Ishikawa (cell line): ENCODE data around the gene PIEZO2.

Experiments
- CEBPB ChIP-seq: IDR thresholded peaks from 2 replicates; pipeline ENCODE4 v1.6.1; 2012
- CREB1 ChIP-seq: IDR thresholded peaks from 2 replicates; pipeline ENCODE4 v1.6.1; 2012; ENCODE audit warnings: low read depth
- EGR1 ChIP-seq: IDR thresholded peaks from 2 replicates; pipeline ENCODE4 v1.6.1; 2012
- EP300 ChIP-seq: IDR thresholded peaks from 2 replicates; pipeline ENCODE4 v1.6.1; 2012; ENCODE audit warnings: borderline replicate concordance
- FOXM1 ChIP-seq: IDR thresholded peaks from 2 replicates; pipeline ENCODE4 v1.6.1; 2012; ENCODE audit warnings: low read depth, borderline replicate concordance
- MAX ChIP-seq: IDR thresholded peaks from 2 replicates; pipeline ENCODE4 v1.6.1; 2012
- NFIC ChIP-seq: IDR thresholded peaks from 2 replicates; pipeline ENCODE4 v1.6.1; 2012
- RAD21 ChIP-seq: IDR thresholded peaks from 2 replicates; pipeline ENCODE4 v1.6.1; 2012; ENCODE audit warnings: low read depth
- TAF1 ChIP-seq: IDR thresholded peaks from 2 replicates; pipeline ENCODE4 v1.6.1; 2012; ENCODE audit warnings: low read depth, mild to moderate bottlenecking
- TCF12 ChIP-seq: IDR thresholded peaks from 2 replicates; pipeline ENCODE4 v1.6.1; 2012; ENCODE audit warnings: low read depth
- TEAD4 ChIP-seq: IDR thresholded peaks from 2 replicates; pipeline ENCODE4 v1.6.1; 2012
- USF1 ChIP-seq: IDR thresholded peaks from 2 replicates; pipeline ENCODE4 v1.6.1; 2012
- YY1 ChIP-seq: IDR thresholded peaks from 2 replicates; pipeline ENCODE4 v1.6.1; 2012; ENCODE audit warnings: low read depth
- ZBTB7A ChIP-seq: IDR thresholded peaks from 2 replicates; pipeline ENCODE4 v1.6.1; 2012; ENCODE audit warnings: low read depth
- TF ChIP-seq, protein P1 (sequence below): IDR thresholded peaks from 2 replicates; pipeline ENCODE4 v1.6.1; 2012; ENCODE audit warnings: low read depth, mild to moderate bottlenecking

PIEZO2 gene

GRCh38 chr18:10745219-10745618 lies 404.1 kb downstream of the PIEZO2 start:
- TF ChIP-seq TEAD4 (no peak), MAX (no peak), NFIC (no peak), CEBPB (no peak)

DNA sequence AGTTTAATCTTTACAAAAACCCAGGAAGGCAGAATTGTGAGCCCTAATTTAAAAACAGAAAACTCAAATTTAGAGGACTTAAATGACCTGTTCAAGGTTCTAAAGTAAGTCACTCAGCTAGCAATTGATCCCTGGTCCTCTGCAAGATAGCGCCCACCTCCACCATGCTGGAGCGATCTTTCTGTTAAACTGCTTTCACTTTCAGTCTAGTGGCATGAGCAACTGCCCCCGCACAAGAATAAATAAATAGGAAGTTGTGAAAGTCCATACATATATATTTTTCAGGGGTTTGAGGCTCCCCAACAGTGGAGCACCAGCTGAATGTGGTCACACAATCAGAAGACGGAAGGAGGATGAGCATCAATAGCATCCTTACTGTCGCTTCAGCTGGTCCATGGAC lies 405.6 kb downstream of the PIEZO2 start:
- TF ChIP-seq RAD21 (no peak), NFIC (no peak), EP300 (no peak), YY1 (no peak), CEBPB (no peak), TCF12 (no peak), CREB1 (no peak), FOXM1 (no peak)

DNA sequence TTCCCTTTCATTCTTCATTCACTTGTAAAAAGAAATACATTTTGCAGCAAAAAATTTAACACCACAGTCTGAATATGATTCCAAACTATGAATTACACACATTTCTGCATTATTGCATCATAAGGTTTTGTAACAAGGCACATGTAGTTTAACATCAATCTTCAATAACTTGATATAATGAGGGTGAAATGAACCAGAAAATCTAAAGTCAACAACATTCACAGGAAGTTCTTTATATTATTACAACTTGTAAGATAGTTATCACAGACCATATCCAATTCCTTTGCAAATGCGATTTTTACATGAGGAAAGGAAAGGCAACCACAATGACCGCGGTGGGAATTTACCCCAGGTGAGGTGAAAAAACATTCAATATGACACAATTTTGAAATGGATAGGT lies 410.2 kb downstream of the PIEZO2 start:
- TF ChIP-seq TCF12, result no peak
- TF ChIP-seq ZBTB7A, result no peak
- TF ChIP-seq USF1, result no peak
- TF ChIP-seq CEBPB, result no peak
- no peak for TF ChIP-seq EP300
- no peak for TF ChIP-seq EGR1
- TF ChIP-seq RAD21, result no peak
- TF ChIP-seq, protein P1, sequence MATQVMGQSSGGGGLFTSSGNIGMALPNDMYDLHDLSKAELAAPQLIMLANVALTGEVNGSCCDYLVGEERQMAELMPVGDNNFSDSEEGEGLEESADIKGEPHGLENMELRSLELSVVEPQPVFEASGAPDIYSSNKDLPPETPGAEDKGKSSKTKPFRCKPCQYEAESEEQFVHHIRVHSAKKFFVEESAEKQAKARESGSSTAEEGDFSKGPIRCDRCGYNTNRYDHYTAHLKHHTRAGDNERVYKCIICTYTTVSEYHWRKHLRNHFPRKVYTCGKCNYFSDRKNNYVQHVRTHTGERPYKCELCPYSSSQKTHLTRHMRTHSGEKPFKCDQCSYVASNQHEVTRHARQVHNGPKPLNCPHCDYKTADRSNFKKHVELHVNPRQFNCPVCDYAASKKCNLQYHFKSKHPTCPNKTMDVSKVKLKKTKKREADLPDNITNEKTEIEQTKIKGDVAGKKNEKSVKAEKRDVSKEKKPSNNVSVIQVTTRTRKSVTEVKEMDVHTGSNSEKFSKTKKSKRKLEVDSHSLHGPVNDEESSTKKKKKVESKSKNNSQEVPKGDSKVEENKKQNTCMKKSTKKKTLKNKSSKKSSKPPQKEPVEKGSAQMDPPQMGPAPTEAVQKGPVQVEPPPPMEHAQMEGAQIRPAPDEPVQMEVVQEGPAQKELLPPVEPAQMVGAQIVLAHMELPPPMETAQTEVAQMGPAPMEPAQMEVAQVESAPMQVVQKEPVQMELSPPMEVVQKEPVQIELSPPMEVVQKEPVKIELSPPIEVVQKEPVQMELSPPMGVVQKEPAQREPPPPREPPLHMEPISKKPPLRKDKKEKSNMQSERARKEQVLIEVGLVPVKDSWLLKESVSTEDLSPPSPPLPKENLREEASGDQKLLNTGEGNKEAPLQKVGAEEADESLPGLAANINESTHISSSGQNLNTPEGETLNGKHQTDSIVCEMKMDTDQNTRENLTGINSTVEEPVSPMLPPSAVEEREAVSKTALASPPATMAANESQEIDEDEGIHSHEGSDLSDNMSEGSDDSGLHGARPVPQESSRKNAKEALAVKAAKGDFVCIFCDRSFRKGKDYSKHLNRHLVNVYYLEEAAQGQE, result no peak
- no peak for TF ChIP-seq YY1
- no peak for TF ChIP-seq TAF1
- TF ChIP-seq CREB1, result no peak

DNA sequence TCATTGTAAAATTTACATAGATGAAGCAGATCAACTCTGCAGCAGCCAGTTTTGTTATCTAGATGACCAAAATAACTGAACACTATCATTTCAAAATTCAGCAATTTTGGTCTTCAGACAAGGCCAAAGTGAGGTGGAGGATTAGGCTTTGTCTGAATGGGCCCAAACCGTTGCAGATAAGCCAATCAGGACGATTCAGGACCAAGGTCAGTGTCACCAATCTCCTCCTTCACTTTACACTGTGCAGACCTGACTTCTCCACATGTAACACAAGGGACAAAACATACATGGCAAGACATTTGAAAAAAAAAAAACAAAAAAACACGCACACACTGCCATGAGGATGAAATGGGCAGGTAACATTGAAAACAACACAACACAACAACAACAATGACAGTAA lies 412.4 kb downstream of the PIEZO2 start:
- TF ChIP-seq, protein P1, result peak; percentile 76
- TF ChIP-seq YY1, result no peak

GRCh38 chr18:10732990-10733389 lies 416.4 kb downstream of the PIEZO2 start:
- no peak for TF ChIP-seq RAD21
- TF ChIP-seq CEBPB, result no peak
- no peak for TF ChIP-seq EGR1

GRCh38 chr18:10727477-10727876 lies 421.9 kb downstream of the PIEZO2 start:
- no peak for TF ChIP-seq CEBPB
- no peak for TF ChIP-seq FOXM1
- TF ChIP-seq TAF1, result no peak
- TF ChIP-seq EGR1, result no peak
- TF ChIP-seq TEAD4, result no peak
- no peak for TF ChIP-seq CREB1
- no peak for TF ChIP-seq ZBTB7A

DNA sequence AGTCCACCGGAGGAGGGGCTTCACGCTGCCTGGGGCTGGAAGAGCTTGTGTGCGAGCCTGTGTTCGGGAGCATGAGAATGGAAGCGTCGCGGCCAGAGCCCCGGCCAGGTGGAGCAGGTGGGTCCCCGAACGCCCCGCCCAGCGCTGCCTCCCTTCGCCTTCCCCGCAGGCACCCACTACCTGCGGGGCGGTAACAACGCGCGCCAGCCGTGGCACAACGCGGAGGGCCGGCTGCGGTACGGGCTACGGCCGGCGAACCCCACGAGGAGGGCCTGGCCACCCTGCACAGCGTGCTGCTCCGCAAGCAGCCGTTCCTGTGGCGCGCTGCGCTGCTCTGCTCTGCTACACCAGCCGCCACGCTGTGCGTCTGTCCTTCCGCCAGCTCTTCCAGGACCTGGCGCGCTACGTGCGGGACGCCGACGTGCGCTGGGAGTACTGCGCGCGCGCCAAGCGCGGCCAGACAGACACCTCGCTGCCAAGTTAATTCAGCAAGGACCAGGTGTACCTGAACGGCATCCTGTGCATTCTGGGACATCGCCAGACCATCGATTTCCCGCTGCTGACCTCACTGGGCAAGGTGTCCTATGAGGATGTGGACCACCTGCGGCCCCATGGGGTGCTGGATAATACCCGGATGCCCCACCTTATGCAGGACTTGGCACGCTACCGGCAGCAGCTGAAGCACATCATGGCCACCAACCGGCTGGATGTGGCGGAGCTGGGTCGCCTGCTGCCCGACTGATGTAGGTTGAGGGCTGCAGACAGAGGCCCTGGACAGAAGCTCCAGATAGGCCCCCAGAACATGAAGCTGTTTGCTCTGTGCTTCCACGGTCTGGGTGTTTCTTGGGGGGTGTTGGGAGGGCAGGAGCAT lies 422.9 kb downstream of the PIEZO2 start:
- TF ChIP-seq FOXM1 (no peak), TCF12 (no peak), MAX (no peak), TEAD4 (no peak), ZBTB7A (no peak), EP300 (no peak), CREB1 (no peak), NFIC (no peak), YY1 (no peak), RAD21 (no peak), EGR1 (no peak), CEBPB (no peak)
- TF ChIP-seq, protein P1, result no peak
